ENCODE data around the gene ACOT11. TPM values are rescaled to one million over a fixed set of nuclear protein-coding genes. Genes with fewer than 3 reads are reported as not detected.

ACOT11 gene
- total RNA-seq, 1 experiment from 2014 or later, result 25.7 TPM

GRCh38 chr1:54582566-54583306 is 34.7 kb downstream of the ACOT11 start:
- H3K9me3 ChIP-seq (ENCODE audit: insufficient read depth, low read depth), result no peaks in the 10 kb centered on the region
- H2AFZ ChIP-seq, result no peak overlapping the region
- no peaks in the 10 kb centered on the region for H3K4me1 ChIP-seq (replicated peaks; ENCODE audit: insufficient read depth)
- H4K20me1 ChIP-seq (ENCODE audit: insufficient read depth), result no peaks in the 10 kb centered on the region
- no peaks in the 10 kb centered on the region for H3K79me2 ChIP-seq (ENCODE audit: low read depth)
- DNase-seq, result no peak
- H3K9me2 ChIP-seq (ENCODE audit: insufficient read depth), result no peaks in the 10 kb centered on the region
- TF ChIP-seq CTCF (conservative IDR thresholded peaks at IDR 0.05) (no peak), EZH2 (IDR thresholded peaks at IDR 0.05; ENCODE audit: low read depth) (no peak)
- no peak overlapping the region for H3K27ac ChIP-seq
- intact Hi-C loops (cut with micrococcal nuclease; ENCODE audit: unreplicated experiment), result no loop called here
- no peak overlapping the region for H3K4me2 ChIP-seq
- ChIA-PET POLR2A (ENCODE audit: unreplicated experiment) (interaction anchor here (0.9 kb wide), 1 partner anchor 12 kb away, joined by 3 read pairs; no protein-coding TSS in a partner anchor), CTCF (no interaction called here)
- H3K27me3 ChIP-seq (ENCODE audit: insufficient read depth, low read depth), result no peaks in the 10 kb centered on the region
- H3K4me3 ChIP-seq, result no peak overlapping the region
- H3F3A ChIP-seq (ENCODE audit: insufficient read depth, low read depth), result no peaks in the 10 kb centered on the region
- no TSS peak for BruUV-seq (replicated peaks)
- H3K36me3 ChIP-seq (ENCODE audit: low read depth), result no peaks in the 10 kb centered on the region

- Histone ChIP-seq H3K27me3 (ENCODE audit: insufficient read depth, low read depth) (no peaks in the 10 kb centered on the region), H3K9me2 (ENCODE audit: insufficient read depth) (no peaks in the 10 kb centered on the region), H3K27ac (no peak overlapping the region), H2AFZ (no peak overlapping the region), H3K4me2 (no peak overlapping the region), H4K20me1 (ENCODE audit: insufficient read depth) (no peaks in the 10 kb centered on the region), H3K4me3 (no peak overlapping the region), H3K9me3 (ENCODE audit: insufficient read depth, low read depth) (no peaks in the 10 kb centered on the region), H3K4me1 (replicated peaks; ENCODE audit: insufficient read depth) (no peaks in the 10 kb centered on the region), H3K36me3 (ENCODE audit: low read depth) (no peaks in the 10 kb centered on the region), H3F3A (ENCODE audit: insufficient read depth, low read depth) (no peaks in the 10 kb centered on the region), H3K79me2 (ENCODE audit: low read depth) (no peaks in the 10 kb centered on the region)
- BruUV-seq (replicated peaks), result no TSS peak
- ChIA-PET POLR2A (ENCODE audit: unreplicated experiment) (no interaction called here), CTCF (no interaction called here)
- TF ChIP-seq CTCF (conservative IDR thresholded peaks at IDR 0.05), result no peak
- TF ChIP-seq EZH2 (IDR thresholded peaks at IDR 0.05; ENCODE audit: low read depth), result no peak
- intact Hi-C loops (cut with micrococcal nuclease; ENCODE audit: unreplicated experiment), result no loop called here
- DNase-seq, result no peak
Measured at GRCh38 chr1:54583307-54583686, 35.3 kb downstream of the ACOT11 start.

GRCh38 chr1:54583871-54584270 is 35.8 kb downstream of the ACOT11 start:
- no peak for DNase-seq
- ChIA-PET CTCF (interaction anchor here (0.9 kb wide), 1 partner anchor 24 kb away, joined by 3 read pairs; no protein-coding TSS in a partner anchor), POLR2A (ENCODE audit: unreplicated experiment) (no interaction called here)
- Histone ChIP-seq H3K79me2 (ENCODE audit: low read depth) (no peaks in the 10 kb centered on the region), H3K4me3 (no peak overlapping the region), H2AFZ (no peak overlapping the region), H3K4me1 (replicated peaks; ENCODE audit: insufficient read depth) (no peaks in the 10 kb centered on the region), H3K4me2 (no peak overlapping the region), H3K36me3 (ENCODE audit: low read depth) (no peaks in the 10 kb centered on the region), H3K27me3 (ENCODE audit: insufficient read depth, low read depth) (no peaks in the 10 kb centered on the region), H3K9me3 (ENCODE audit: insufficient read depth, low read depth) (no peaks in the 10 kb centered on the region), H3F3A (ENCODE audit: insufficient read depth, low read depth) (no peaks in the 10 kb centered on the region), H4K20me1 (ENCODE audit: insufficient read depth) (no peaks in the 10 kb centered on the region), H3K9me2 (ENCODE audit: insufficient read depth) (no peaks in the 10 kb centered on the region), H3K27ac (no peak overlapping the region)
- intact Hi-C loops (cut with micrococcal nuclease; ENCODE audit: unreplicated experiment), result no loop called here
- BruUV-seq (replicated peaks), result no TSS peak
- TF ChIP-seq EZH2 (IDR thresholded peaks at IDR 0.05; ENCODE audit: low read depth) (no peak), CTCF (conservative IDR thresholded peaks at IDR 0.05) (no peak)

Measured in PC-9 (cell line).